ENCODE results near the gene FAM161A.

- TF ChIP-seq, protein P1, sequence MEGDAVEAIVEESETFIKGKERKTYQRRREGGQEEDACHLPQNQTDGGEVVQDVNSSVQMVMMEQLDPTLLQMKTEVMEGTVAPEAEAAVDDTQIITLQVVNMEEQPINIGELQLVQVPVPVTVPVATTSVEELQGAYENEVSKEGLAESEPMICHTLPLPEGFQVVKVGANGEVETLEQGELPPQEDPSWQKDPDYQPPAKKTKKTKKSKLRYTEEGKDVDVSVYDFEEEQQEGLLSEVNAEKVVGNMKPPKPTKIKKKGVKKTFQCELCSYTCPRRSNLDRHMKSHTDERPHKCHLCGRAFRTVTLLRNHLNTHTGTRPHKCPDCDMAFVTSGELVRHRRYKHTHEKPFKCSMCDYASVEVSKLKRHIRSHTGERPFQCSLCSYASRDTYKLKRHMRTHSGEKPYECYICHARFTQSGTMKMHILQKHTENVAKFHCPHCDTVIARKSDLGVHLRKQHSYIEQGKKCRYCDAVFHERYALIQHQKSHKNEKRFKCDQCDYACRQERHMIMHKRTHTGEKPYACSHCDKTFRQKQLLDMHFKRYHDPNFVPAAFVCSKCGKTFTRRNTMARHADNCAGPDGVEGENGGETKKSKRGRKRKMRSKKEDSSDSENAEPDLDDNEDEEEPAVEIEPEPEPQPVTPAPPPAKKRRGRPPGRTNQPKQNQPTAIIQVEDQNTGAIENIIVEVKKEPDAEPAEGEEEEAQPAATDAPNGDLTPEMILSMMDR (conservative IDR thresholded peaks at IDR 0.05; ENCODE audit: low read depth in 2 of 2): peak; percentile 72 to 79
- TF ChIP-seq NANOG (IDR thresholded peaks at IDR 0.05; ENCODE audit: borderline replicate concordance) (no peak), EZH2 (IDR thresholded peaks at IDR 0.05; ENCODE audit: low read depth, unreplicated experiment) (no peak), POLR2AphosphoS5 (IDR thresholded peaks at IDR 0.05; ENCODE audit: low read depth) (no peak), EZH2phosphoT487 (IDR thresholded peaks at IDR 0.05; ENCODE audit: unreplicated experiment) (no peak)
These were observed 60.4 kb downstream of the FAM161A start for GRCh38 chr2:61793389-61793836.
